Dermis microvascular lymphatic vessel endothelial cell (primary cell): ENCODE results near the gene CTNNBL1. TPM values are rescaled to one million over a fixed set of nuclear protein-coding genes. Genes with fewer than 3 reads are reported as not detected.
"Not testable (repeated sequence)": the region's sequence is repeated elsewhere in the genome, so short reads cannot be mapped to it uniquely, and the experiment has no call there.

Experiments
- DNase-seq, 2 donors: peaks; one replicate each; pipeline versions ENCODE4 v3.0.0 to v3.0.0-alpha.2; 2010; ENCODE audit warnings: low read depth in 2 of 2
- total RNA-seq: library from RNA; depleted of rRNA; stranded (reverse); fragments of >200 nt; gene quantifications from 2 replicates; pipeline ENCODE4 v1.2.1, GENCODE V29; 2014

The CTNNBL1 gene
- total RNA-seq, 1 donor from 2014 or later: 22.7 TPM

GRCh38 chr20:37706298-37706697 is 12.5 kb downstream of the CTNNBL1 start:
- no peak for DNase-seq

GRCh38 chr20:37711001-37711400 is 17.2 kb downstream of the CTNNBL1 start:
- peak; percentile 21 to 81 for DNase-seq

DNA sequence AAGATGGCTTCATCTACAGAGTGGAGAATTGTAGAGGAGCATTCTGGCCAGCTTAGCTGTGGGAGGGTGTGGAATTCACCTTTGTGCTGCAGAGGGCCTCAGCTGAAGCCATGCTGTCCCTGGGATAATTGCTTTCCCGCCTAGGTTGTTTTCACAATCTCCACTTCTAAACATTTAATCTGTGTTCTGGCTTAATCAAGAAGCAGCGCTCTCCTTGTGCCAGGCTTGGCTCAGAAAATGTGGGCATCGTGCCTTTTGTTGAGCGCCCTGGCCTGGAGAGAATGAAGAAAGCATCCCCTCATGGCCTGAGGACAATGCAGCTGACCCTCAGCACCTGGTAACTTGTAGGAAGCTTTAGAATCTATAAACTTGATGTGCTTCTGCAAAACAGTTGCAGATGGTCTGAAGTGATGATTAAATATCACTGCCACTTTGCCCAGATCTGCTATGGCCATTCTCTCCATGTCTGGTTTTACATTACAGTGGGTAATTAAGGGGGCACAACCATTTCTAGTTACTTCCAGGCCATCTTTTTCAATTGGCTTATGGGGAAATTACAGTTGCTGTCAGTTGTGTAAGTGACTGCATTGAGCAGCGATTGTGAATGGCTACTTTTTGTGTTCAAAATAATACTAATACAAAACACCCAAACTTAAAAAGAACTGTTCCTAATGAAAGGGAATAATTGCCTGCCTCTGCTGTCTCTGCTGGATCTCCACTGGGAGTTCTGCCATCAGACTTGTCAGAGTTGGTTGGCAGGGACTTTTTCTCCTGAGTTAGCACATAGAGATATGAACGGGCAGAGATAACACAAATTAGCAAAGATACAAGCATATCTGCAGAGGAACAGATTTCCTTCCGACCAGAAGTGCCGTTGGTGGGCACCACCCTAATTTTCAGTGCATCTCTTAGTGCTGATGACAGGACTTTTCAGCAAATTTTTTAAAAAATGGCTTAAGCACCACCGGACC is 18.4 kb downstream of the CTNNBL1 start:
- DNase-seq: peak in 1 of 2 donors; percentile 8

DNA sequence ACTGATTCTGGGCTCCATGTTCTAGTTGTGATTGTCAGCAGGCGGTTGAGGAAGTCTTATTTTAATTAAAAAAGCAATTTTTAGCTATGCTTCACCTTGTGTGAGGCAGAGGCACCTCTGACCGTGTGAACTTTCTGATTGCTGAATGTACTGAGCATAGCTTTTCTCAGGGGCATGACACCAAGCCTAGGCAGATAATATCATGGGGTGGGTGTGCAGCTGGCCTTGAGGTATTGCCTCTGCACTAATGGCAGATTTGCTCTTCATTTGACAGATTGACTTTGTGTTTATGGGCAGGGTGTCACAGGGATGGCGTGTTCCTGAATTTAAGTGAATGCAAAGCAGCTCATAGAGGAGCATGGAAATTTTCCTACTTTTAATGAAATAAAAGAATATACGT is 19.6 kb downstream of the CTNNBL1 start:
- no peak for DNase-seq

GRCh38 chr20:37714978-37715672 is 21.3 kb downstream of the CTNNBL1 start:
- DNase-seq: no peak

DNA sequence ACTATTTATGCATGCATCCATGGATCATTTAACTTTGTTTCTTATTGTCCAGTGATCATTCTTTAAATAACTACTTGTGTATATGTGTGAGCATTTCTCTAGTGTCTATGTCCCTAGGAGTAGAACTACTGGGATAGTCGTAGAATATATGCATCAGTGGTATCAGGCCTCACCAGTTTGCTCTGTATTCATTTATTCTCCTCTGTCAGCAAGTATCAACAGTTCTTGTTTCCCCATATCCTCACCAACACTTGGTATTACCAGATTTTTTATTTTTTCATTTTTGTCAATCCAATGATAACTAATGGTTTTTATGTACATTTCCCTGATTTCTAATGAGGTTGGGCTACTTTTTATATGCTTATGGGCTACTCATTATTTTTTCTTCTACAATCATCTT is 27.9 kb downstream of the CTNNBL1 start:
- no peak for DNase-seq

GRCh38 chr20:37722312-37722711 is 28.5 kb downstream of the CTNNBL1 start:
- DNase-seq: not testable (repeated sequence)

- no peak for DNase-seq
Observed at GRCh38 chr20:37723668-37724067, 29.8 kb downstream of the CTNNBL1 start.

- no peak for DNase-seq
Observed at GRCh38 chr20:37725165-37725564, 31.3 kb downstream of the CTNNBL1 start.

GRCh38 chr20:37725855-37726254 is 32.0 kb downstream of the CTNNBL1 start:
- no peak for DNase-seq

GRCh38 chr20:37726321-37726720 is 32.5 kb downstream of the CTNNBL1 start:
- no peak for DNase-seq

DNA sequence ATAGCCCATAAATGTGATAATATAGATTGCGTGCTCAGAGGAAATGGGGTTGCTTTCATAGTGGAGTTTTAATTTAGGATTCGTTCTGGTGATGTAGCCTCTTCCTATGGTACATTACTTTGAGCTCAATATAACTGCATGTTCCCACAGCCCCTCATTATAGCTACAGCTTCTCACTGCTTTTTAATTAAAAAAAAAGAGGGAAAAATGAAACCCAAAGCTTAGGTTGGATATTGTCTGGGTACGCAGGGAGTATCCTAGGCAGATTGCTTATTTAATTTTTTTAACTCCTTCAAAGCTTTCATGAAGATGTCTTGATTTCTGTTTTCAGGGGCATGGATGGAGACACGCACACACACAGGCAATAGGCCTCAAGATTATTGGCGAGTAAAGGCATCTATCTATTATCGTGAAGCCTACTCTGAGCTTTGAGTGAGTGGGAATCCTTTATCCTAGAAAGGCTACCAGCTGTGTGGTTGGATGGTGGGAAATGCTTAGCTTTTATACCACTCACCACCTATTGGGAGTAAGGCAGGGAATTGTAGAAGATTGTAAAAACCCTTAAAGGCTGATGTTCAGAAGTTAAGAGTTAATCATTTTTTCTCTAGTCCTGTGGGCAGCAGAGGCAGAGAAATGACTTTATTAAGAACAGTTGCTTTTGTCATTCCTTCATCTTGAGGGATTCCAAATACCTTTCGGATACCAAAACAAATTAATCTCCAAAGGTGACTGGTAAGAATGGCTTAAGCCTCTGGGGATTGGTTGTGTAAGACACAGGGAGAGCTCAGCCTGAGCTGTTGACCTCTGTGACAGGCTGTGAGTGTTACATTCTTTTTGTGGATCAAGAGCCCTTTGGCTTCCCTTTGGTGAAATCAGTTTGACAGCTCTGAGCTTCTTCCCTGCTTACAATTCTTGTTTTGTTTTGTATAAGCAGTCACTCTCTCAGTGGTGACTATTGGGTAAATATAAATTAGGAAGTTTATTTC is 33.4 kb downstream of the CTNNBL1 start:
- DNase-seq: no peak

DNA sequence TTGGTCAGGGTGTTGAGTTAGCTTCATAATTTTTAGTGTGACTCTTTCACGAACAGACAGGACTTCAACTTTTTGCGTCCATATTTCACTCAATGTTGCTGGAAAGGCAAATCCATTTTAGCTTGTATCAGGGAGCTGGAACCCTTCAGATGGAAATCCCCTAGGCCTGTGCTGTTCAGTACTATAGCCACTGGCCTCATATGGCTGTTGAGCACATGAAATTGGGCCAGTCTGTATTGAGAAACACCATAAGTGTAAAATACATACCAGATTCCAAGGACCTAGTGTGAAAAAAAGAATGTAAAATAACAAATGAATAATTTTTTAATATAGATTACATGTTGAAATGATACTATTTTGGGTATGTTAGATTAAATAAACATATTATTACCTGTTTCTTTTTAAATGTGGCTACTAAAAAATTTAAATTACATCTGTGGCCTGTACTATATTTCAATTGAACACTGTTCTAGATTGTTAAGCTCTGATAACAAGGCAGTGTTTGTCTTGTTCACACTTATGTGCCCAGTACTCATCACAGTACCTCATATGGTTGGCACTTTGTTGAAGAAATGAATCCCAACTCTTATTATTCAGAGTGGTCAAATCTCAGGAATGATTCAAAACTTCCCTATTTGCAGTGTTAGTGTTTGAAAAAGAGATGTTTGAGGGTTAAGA is 34.3 kb downstream of the CTNNBL1 start:
- no peak for DNase-seq

DNA sequence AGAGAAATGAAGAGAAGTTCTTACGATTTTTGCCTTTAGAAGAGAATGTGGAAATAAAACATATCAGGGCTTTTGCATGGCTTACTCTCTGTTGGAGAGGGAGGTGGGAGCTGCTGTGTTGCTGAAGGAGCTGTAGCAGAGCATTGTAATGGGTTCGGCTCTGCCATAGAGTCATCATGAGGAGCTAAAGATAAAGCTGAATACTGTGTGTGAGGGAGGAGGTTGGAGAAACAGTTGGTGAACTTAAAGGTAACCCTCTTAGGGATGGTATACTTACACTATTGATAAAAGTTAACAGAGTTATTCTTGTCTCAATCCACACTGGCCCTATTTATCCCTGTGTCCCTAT is 34.8 kb downstream of the CTNNBL1 start:
- DNase-seq: no peak

- DNase-seq: no peak
Observed at GRCh38 chr20:37729452-37729851, 35.6 kb downstream of the CTNNBL1 start.

- DNase-seq: peak in 1 of 2 donors; percentile 43
Observed at GRCh38 chr20:37729909-37730308, 36.1 kb downstream of the CTNNBL1 start.

DNA sequence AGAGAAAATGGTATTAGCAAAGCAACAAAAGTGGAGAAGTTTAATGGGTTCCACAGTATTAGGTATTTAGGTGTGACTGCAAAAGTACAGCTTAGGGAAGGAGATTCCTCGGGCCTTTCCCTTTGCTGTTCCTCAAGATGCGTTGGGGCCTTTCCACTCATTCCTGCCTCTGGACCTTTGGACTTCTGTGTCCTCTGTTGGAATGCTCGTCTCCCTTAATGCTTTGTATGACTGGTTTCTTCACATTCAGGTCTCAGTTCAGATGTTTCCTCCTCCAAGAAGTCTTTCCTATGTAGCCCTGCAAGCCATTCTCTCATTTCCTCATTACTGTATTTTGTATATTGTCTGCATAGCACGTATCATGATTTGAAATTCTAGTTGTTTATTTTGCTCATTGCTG is 39.6 kb downstream of the CTNNBL1 start:
- DNase-seq: peak in 1 of 2 donors; percentile 74

GRCh38 chr20:37734228-37734985 is 40.6 kb downstream of the CTNNBL1 start:
- no peak for DNase-seq

GRCh38 chr20:37735541-37735940 is 41.7 kb downstream of the CTNNBL1 start:
- no peak for DNase-seq

GRCh38 chr20:37736132-37736531 is 42.3 kb downstream of the CTNNBL1 start:
- no peak for DNase-seq
